ENCODE data around the gene TBC1D14. TPM values are rescaled to one million over a fixed set of nuclear protein-coding genes. Genes with fewer than 3 reads are reported as not detected.

Gene TBC1D14
- total and polyA plus RNA-seq, 2 donors from 2014 or later: 44.9 to 77.7 TPM

DNA sequence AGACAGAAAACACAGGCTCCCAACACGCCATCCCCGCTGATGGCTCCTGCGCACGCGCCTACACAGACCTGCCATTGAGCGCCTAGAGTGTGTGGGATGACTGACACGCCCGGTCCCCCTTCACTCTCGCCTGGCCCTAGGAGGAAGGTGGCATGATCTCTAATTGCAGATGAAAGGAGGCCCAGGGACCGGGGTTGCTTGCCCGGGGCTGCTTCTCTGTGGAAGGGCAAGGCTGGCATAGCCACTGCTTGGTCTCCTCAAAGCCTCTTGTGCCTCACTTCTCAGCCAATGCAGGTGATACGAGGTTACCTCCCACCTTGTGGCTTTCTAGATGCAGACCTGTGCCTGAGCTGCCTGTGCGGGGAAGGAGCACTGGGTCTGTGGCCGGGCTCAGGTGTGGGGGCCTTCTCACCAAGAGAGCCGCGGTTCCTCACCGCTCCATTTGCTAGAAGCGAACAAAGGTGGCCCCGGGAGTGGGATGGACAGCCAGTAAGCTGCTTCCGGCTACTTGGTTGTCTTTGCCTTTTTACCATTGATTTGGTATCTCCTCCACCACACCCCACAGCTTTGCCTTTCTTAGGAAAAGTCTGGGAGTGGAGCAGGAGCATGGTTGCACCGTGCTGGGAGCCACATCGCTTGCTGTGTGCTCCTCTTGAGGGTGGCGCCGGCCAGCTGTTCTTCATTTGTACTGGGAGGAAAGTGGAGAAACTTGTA is 47.0 kb downstream of the TBC1D14 start:
- no peak for FAIRE-seq
- Histone ChIP-seq H3K4me1 (ENCODE audit: control insufficient read depth in 2 of 3, insufficient read depth in 2 of 3, low read depth in 1 of 3, low read length in 3 of 3) (peaks cover 0 to 22% (median 16%) of the 10 kb centered on the region in 3 donors), H3K36me3 (ENCODE audit: control insufficient read depth in 2 of 3, insufficient read depth in 3 of 3, low read length in 3 of 3) (no peaks in the 10 kb centered on the region), H3K9me3 (ENCODE audit: control insufficient read depth in 2 of 3, insufficient read depth in 1 of 3, low read length in 3 of 3) (no peaks in the 10 kb centered on the region), H3K4me3 (ENCODE audit: low read length in 3 of 3) (no peak overlapping the region), H3K27me3 (ENCODE audit: control insufficient read depth, insufficient read depth, low read length) (no peaks in the 10 kb centered on the region), H3K27ac (ENCODE audit: low read depth in 2 of 2, low read length in 2 of 2) (peak overlapping the region; percentile 54 to 71), H3K9ac (ENCODE audit: low read length in 3 of 3) (peak overlapping the region in 1 of 3 donors; percentile 26)
- no peak for DNase-seq
- intact Hi-C loops (cut with DNase I): no loop called here
- TF ChIP-seq, protein P1, sequence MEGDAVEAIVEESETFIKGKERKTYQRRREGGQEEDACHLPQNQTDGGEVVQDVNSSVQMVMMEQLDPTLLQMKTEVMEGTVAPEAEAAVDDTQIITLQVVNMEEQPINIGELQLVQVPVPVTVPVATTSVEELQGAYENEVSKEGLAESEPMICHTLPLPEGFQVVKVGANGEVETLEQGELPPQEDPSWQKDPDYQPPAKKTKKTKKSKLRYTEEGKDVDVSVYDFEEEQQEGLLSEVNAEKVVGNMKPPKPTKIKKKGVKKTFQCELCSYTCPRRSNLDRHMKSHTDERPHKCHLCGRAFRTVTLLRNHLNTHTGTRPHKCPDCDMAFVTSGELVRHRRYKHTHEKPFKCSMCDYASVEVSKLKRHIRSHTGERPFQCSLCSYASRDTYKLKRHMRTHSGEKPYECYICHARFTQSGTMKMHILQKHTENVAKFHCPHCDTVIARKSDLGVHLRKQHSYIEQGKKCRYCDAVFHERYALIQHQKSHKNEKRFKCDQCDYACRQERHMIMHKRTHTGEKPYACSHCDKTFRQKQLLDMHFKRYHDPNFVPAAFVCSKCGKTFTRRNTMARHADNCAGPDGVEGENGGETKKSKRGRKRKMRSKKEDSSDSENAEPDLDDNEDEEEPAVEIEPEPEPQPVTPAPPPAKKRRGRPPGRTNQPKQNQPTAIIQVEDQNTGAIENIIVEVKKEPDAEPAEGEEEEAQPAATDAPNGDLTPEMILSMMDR (IDR thresholded peaks at IDR 0.05; ENCODE audit: borderline replicate concordance, extremely low read depth, insufficient read depth): no peak

DNA sequence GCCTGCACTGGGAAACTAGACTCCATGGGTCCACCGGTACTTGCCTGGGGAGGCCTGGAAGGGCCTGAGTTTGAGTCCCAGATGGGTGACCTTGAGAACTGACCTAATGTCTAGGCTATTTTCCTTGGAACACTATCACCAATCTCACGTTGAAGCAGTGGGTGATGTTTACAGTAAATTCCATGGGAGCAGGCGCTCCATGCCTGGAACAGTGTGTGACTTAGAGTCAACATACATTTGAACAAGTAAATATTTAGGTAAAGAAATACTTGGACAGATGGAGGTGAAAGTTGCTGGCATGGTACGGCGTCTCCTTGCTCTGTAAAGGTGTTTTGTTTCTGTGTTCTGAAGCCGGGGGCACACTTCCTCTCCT is 47.5 kb downstream of the TBC1D14 start:
- Histone ChIP-seq H3K9me3 (ENCODE audit: control insufficient read depth in 2 of 3, insufficient read depth in 1 of 3, low read length in 3 of 3) (no peaks in the 10 kb centered on the region), H3K27me3 (ENCODE audit: control insufficient read depth, insufficient read depth, low read length) (no peaks in the 10 kb centered on the region), H3K9ac (ENCODE audit: low read length in 3 of 3) (no peak overlapping the region), H3K4me3 (ENCODE audit: low read length in 3 of 3) (no peak overlapping the region), H3K27ac (ENCODE audit: low read depth in 2 of 2, low read length in 2 of 2) (peak overlapping the region; percentile 54 to 71), H3K36me3 (ENCODE audit: control insufficient read depth in 2 of 3, insufficient read depth in 3 of 3, low read length in 3 of 3) (no peaks in the 10 kb centered on the region), H3K4me1 (ENCODE audit: control insufficient read depth in 2 of 3, insufficient read depth in 2 of 3, low read depth in 1 of 3, low read length in 3 of 3) (peaks cover 0 to 21% (median 14%) of the 10 kb centered on the region in 3 donors)
- TF ChIP-seq, protein P1 (IDR thresholded peaks at IDR 0.05; ENCODE audit: borderline replicate concordance, extremely low read depth, insufficient read depth): no peak
- DNase-seq: peak in 1 of 5 donors; percentile 28
- intact Hi-C loops (cut with DNase I): no loop called here
- no peak for FAIRE-seq

DNA sequence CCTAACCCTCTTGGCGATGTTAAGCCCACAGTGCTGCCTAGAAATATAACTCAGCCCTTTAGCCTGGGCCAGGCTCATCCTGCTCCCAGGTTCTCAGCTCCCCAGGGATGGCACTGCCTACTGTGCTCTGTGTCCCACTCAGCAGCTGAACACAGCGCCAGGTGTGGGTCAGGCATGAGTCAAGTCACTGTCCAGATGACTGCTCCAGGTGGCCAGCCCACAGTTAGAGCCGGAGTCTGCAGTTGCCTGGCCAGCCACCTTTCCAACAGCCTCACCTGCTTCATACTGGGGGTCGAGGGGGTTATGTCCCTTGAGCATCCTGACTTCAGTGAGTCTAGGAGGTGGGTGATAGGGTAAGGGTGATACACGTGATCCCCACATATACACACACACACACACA is 48.4 kb downstream of the TBC1D14 start:
- Histone ChIP-seq H3K4me3 (ENCODE audit: low read length in 3 of 3) (no peak overlapping the region), H3K27me3 (ENCODE audit: control insufficient read depth, insufficient read depth, low read length) (no peaks in the 10 kb centered on the region), H3K9me3 (ENCODE audit: control insufficient read depth in 2 of 3, insufficient read depth in 1 of 3, low read length in 3 of 3) (no peaks in the 10 kb centered on the region), H3K27ac (ENCODE audit: low read depth in 2 of 2, low read length in 2 of 2) (peak overlapping the region in 1 of 2 donors; percentile 3), H3K36me3 (ENCODE audit: control insufficient read depth in 2 of 3, insufficient read depth in 3 of 3, low read length in 3 of 3) (no peaks in the 10 kb centered on the region), H3K9ac (ENCODE audit: low read length in 3 of 3) (peak overlapping the region in 1 of 3 donors; percentile 26), H3K4me1 (ENCODE audit: control insufficient read depth in 2 of 3, insufficient read depth in 2 of 3, low read depth in 1 of 3, low read length in 3 of 3) (peaks cover 0 to 24% (median 13%) of the 10 kb centered on the region in 3 donors)
- no peak for FAIRE-seq
- intact Hi-C loops (cut with DNase I): no loop called here
- TF ChIP-seq, protein P1 (IDR thresholded peaks at IDR 0.05; ENCODE audit: borderline replicate concordance, extremely low read depth, insufficient read depth): no peak
- peak in 1 of 5 donors; percentile 30 for DNase-seq

Data from kidney (tissue), 14 donors.